OCI-LY7 (cell line): ENCODE results near the gene EYS. TPM values are rescaled to one million over a fixed set of nuclear protein-coding genes. Genes with fewer than 3 reads are reported as not detected.

ENCODE experiments used
- BruUV-seq: library from RNA; stranded (reverse); fragments of 400-500 nt; replicated peaks from 2 replicates; lab custom pipeline; 2021; lab: Mats Ljungman, UMichigan
- CTCF ChIA-PET: fragments of 300-600 bp; sonication (Branson Sonifier 250); formaldehyde crosslinking; loops from one replicate; lab custom pipeline; 2022; ENCODE audit warnings: antibody characterized with exemption; ENCODE audit not compliant: unreplicated experiment; lab: Charles Lee
- POLR2A ChIA-PET: fragments of 300-600 bp; sonication (Branson Sonifier 250); formaldehyde crosslinking; loops from one replicate; lab custom pipeline; 2022; ENCODE audit warnings: antibody characterized with exemption; lab: Charles Lee
- DNase-seq: peaks from one replicate; pipeline ENCODE4 v3.0.0-alpha.2; 2015; ENCODE audit warnings: low spot score
- H2AFZ ChIP-seq: fragments of 200-600 bp; sonication (generic), shearing (Covaris generic); 2 replicates; pipeline ENCODE4 v1.6.1; 2014; ENCODE audit warnings: mild to moderate bottlenecking, antibody characterized with exemption, low read length, moderate library complexity
- H3K27ac ChIP-seq: fragments of 200-600 bp; sonication (generic); 2 replicates; pipeline ENCODE4 v1.5.1; 2014; ENCODE audit warnings: mixed run types, low read depth, mild to moderate bottlenecking, moderate library complexity, low read length, inconsistent platforms; ENCODE audit not compliant: poor library complexity, severe bottlenecking
- H3K36me3 ChIP-seq: fragments of 200-600 bp; sonication (generic); 2 replicates; pipeline ENCODE4 v1.6.1; 2014; ENCODE audit warnings: mild to moderate bottlenecking, antibody characterized with exemption, low read length, moderate library complexity, mixed read lengths; ENCODE audit not compliant: insufficient read depth
- H3K4me1 ChIP-seq: fragments of 200-600 bp; sonication (generic); 2 replicates; pipeline ENCODE4 v1.5.1; 2014; ENCODE audit warnings: mild to moderate bottlenecking, low read length; ENCODE audit not compliant: insufficient read depth, poor library complexity, severe bottlenecking
- H3K4me2 ChIP-seq: fragments of 200-600 bp; sonication (generic); 2 replicates; pipeline ENCODE4 v1.6.1; 2014; ENCODE audit warnings: mild to moderate bottlenecking, low read length
- H3K4me3 ChIP-seq: fragments of 200-600 bp; sonication (generic); 2 replicates; pipeline ENCODE4 v1.5.1; 2014; ENCODE audit warnings: mild to moderate bottlenecking, low read depth, low read length; ENCODE audit not compliant: poor library complexity, severe bottlenecking
- H3K79me2 ChIP-seq: fragments of 200-600 bp; sonication (generic); 2 replicates; pipeline ENCODE4 v1.6.1; 2016; ENCODE audit warnings: low read depth, mild to moderate bottlenecking, low read length, moderate library complexity, mixed read lengths; ENCODE audit not compliant: insufficient read depth
- H3K9me2 ChIP-seq: fragments of 200-600 bp; sonication (generic); 2 replicates; pipeline ENCODE4 v1.6.1; 2016; ENCODE audit warnings: mild to moderate bottlenecking, low read length, mixed read lengths; ENCODE audit not compliant: insufficient read depth
- H3K9me3 ChIP-seq: fragments of 200-600 bp; sonication (generic); 2 replicates; pipeline ENCODE4 v1.6.1; 2014; ENCODE audit warnings: mild to moderate bottlenecking, mixed run types, low read length, mixed read lengths
- H4K20me1 ChIP-seq: fragments of 200-600 bp; sonication (generic); 2 replicates; pipeline ENCODE4 v1.6.1; 2014; ENCODE audit warnings: mild to moderate bottlenecking, antibody characterized with exemption, low read length, moderate library complexity, mixed read lengths; ENCODE audit not compliant: insufficient read depth
- CTCF ChIP-seq: fragments of 200-600 bp; sonication (generic); conservative IDR thresholded peaks from 2 replicates; pipeline ENCODE4 v1.5.1; 2014; ENCODE audit warnings: mild to moderate bottlenecking, antibody characterized with exemption, low read length, moderate library complexity, mixed read lengths
- EZH2phosphoT487 ChIP-seq: fragments of 200-600 bp; sonication (generic); IDR thresholded peaks from 2 replicates; pipeline ENCODE4 v1.6.1; 2018; ENCODE audit warnings: low read depth, borderline replicate concordance, mild to moderate bottlenecking, mixed run types, antibody characterized with exemption, low read length, moderate library complexity, mixed read lengths
- intact Hi-C: fragments of 100-400 bp; cut with micrococcal nuclease; formaldehyde crosslinking; loops from one replicate; pipeline ENCODE4 v1.10.0; 2022; ENCODE audit not compliant: unreplicated experiment
- total RNA-seq, 2 experiments: library from RNA; depleted of rRNA in 1 of 2; stranded (reverse); fragments of >200 nt in 1 of 2; shearing (Covaris generic) in 1 of 2; gene quantifications; 2 replicates each; pipeline ENCODE4 v1.2.3, GENCODE V29; 2014 to 2022

Gene EYS
- total RNA-seq, 2 experiments from 2014 or later, result not detected

- no peak overlapping the region for H3K4me2 ChIP-seq
- no peak for DNase-seq
- intact Hi-C loops, result no loop called here
- no peak overlapping the region for H3K4me3 ChIP-seq
- BruUV-seq, result no TSS peak
- no peaks in the 10 kb centered on the region for H3K9me3 ChIP-seq
- no peaks in the 10 kb centered on the region for H4K20me1 ChIP-seq
- no peak overlapping the region for H2AFZ ChIP-seq
- H3K36me3 ChIP-seq, result no peaks in the 10 kb centered on the region
- CTCF ChIA-PET, result no interaction called here
- TF ChIP-seq CTCF, result no peak
- TF ChIP-seq EZH2phosphoT487, result no peak
- H3K9me2 ChIP-seq, result no peaks in the 10 kb centered on the region
- POLR2A ChIA-PET, result interaction anchor here (0.9 kb wide), 1 partner anchor 20 kb away, joined by 3 read pairs; no protein-coding TSS in a partner anchor
- H3K4me1 ChIP-seq, result no peaks in the 10 kb centered on the region
- no peaks in the 10 kb centered on the region for H3K79me2 ChIP-seq
- H3K27ac ChIP-seq, result no peak overlapping the region
Observed at GRCh38 chr6:64988148-64988547, 718.9 kb downstream of the EYS start.

- Histone ChIP-seq H3K9me3 (no peaks in the 10 kb centered on the region), H3K9me2 (no peaks in the 10 kb centered on the region), H3K4me3 (no peak overlapping the region), H4K20me1 (no peaks in the 10 kb centered on the region), H3K4me2 (no peak overlapping the region), H3K36me3 (no peaks in the 10 kb centered on the region), H3K4me1 (no peaks in the 10 kb centered on the region), H3K27ac (no peak overlapping the region), H2AFZ (no peak overlapping the region), H3K79me2 (no peaks in the 10 kb centered on the region)
- ChIA-PET POLR2A (no interaction called here), CTCF (no interaction called here)
- TF ChIP-seq CTCF, result no peak
- TF ChIP-seq EZH2phosphoT487, result no peak
- no TSS peak for BruUV-seq
- no peak for DNase-seq
- intact Hi-C loops, result no loop called here
Observed at GRCh38 chr6:64987066-64987465, 720.0 kb downstream of the EYS start.

- Histone ChIP-seq H3K27ac (no peak overlapping the region), H3K4me1 (no peaks in the 10 kb centered on the region), H3K9me3 (no peaks in the 10 kb centered on the region), H2AFZ (no peak overlapping the region), H3K4me2 (no peak overlapping the region), H3K9me2 (no peaks in the 10 kb centered on the region), H3K79me2 (no peaks in the 10 kb centered on the region), H3K4me3 (no peak overlapping the region), H3K36me3 (no peaks in the 10 kb centered on the region), H4K20me1 (no peaks in the 10 kb centered on the region)
- TF ChIP-seq CTCF (no peak), EZH2phosphoT487 (no peak)
- CTCF ChIA-PET, result no interaction called here
- intact Hi-C loops, result no loop called here
- POLR2A ChIA-PET, result interaction anchor here (0.5 kb wide), 1 partner anchor 226 kb away, joined by 3 read pairs; no protein-coding TSS in a partner anchor
- no peak for DNase-seq
- BruUV-seq, result no TSS peak
Observed at GRCh38 chr6:64985726-64986125, 721.3 kb downstream of the EYS start.
